HG02973 (cell line): ENCODE data around the gene SLC39A5.

ENCODE experiments used
- ATAC-seq: cut with Tn5 transposase; IDR thresholded peaks from one replicate; pipeline ENCODE4 v1.9.1; 2021; ENCODE audit warnings: moderate library complexity; ENCODE audit not compliant: unreplicated experiment

Gene SLC39A5

GRCh38 chr12:56212361-56212760 lies 17.5 kb upstream of the SLC39A5 start:
- no peak for ATAC-seq

DNA sequence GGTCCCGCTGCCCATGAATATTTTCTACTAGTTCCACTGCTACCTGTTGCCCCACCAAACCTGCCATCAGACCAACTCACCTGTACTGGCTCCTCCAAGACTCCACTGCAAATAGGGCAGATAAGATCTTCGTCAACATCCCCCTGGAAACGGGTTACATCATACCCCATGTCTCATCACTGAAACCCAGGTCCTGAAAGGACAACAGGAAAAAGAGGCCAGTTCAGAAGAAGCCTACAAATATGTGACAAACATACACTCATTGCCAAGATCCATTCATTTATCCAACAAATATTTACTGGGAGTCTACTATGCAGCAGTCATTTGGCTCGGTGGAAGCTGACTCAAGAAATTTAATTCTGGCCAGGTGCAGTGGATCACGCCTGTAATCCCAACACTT lies 16.0 kb upstream of the SLC39A5 start:
- ATAC-seq, result no peak

DNA sequence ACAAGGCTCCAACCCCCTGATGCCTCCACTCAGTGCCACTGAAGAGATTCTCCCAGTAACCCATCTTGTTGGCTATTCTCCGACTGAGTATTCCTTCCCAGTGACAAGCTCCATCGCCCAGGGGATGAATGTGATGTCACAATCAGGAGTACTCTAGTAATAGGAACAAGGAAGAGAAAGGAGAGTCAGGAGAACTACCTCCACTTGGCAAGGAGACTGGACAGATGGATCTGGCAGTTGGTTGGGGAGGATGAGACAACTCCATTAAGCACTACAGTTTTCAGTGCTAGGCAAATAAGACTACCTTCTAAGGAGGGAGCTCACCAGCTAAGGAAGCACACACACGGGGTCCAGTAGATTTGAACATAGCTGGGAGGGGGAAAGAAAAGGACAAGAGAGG lies 13.4 kb upstream of the SLC39A5 start:
- no peak for ATAC-seq

GRCh38 chr12:56219840-56220239 lies 10.0 kb upstream of the SLC39A5 start:
- no peak for ATAC-seq

GRCh38 chr12:56220611-56221231 lies 9.1 kb upstream of the SLC39A5 start:
- ATAC-seq, result no peak

DNA sequence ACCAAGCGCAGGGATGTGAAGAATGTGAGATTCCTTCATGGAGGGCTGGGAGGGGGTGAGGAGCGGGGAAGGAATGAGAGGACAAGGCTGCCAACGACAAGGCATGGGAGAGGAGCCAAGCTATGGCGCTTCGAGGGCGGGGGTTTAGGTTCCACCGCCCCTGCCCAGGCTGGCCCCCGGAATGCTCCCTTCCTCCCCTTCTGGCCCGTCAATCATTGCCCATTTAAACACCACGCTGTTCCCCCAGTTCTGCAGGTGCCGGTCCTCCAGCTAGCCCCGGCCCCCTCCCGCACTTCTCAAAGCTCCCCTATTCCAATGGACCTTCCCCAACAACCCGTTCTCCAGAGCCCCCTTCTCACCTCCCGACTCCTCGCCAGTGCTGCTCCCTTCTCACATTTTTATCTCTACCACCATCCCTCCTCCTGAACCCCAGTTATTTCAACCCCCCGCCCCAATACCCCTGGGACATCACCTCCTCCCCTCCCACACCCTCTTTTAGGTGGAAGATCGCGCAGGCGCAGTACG lies 8.6 kb upstream of the SLC39A5 start:
- ATAC-seq, result peak; percentile 9

- ATAC-seq, result peak; percentile 73
Observed at GRCh38 chr12:56221757-56222530, 7.9 kb upstream of the SLC39A5 start, which contains the start of gene RNF41. Gene RNF41 (minus strand): TSS chr12:56221922. CDS start chr12:56214047, 7,875 bp downstream.

DNA sequence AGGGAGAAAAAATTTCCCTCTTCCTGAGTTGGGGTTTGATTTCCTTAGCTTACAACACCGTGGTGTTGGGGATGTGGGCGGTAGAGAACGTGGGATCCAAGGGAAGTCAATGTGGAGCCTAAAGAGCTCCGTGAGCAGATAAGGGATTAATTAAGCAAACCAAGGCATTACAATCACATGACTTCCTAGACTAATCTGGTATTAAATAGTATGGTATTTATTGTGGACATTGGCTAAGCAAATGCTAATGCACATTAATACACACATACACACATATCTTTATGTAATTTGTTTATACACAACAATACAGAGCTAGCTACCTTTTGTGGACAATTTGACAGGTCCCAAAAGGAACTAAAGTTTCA lies 7.3 kb upstream of the SLC39A5 start:
- ATAC-seq, result no peak

DNA sequence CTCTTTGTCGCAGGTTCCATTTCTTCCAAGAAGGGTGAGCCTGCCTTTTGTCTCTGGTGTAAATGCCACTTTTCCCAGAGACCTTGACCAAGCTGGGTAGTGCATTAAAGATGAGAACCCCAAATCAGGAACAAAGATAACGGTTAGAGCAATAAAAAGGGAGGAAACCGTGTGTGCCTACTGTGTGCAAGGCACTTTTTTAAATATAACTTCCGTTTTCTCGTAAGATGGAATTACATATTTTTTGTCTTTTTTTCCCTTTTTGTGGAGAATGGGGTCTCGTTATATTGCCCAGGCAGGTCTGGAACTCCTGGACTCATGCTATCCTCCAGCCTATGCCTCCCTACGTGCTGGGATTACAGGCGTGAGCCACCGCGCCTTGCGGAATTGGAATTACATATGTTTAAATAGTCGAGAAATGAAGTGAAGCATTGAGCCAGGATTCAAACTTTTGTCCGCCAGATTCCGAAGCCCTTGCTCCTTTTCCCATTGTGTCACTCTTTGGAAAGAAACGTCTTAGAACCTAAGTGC lies 6.2 kb upstream of the SLC39A5 start:
- ATAC-seq, result no peak

GRCh38 chr12:56224102-56224701 lies 5.6 kb upstream of the SLC39A5 start, which contains the start of gene NABP2:
Gene NABP2 (plus strand): TSS chr12:56224342. CDS start chr12:56224857, 515 bp downstream.
- peak; percentile 76 for ATAC-seq

DNA sequence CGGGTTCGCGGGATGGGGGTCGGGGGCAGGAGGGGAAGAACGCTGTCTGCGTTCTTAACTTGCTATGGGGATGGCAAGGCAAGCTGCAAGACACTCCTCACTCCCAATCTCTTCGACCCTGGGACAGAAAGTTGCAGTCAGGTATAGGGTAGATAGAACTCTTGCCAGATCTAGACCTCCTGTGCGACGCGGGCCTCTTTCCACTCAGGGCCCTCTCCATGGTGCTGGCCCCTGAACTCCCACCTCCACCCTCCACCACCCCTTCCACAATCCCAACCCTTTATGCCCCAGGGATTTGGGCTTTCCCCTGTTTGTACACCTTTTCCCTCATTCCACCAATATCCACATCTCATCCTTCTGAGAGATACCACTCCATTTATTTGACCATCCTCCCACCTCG lies 4.9 kb upstream of the SLC39A5 start:
- no peak for ATAC-seq

GRCh38 chr12:56229082-56229481 lies 769 bp upstream of the SLC39A5 start:
- no peak for ATAC-seq

- ATAC-seq, result no peak
Observed at GRCh38 chr12:56230432-56231183, 757 bp downstream of the SLC39A5 start.

GRCh38 chr12:56231184-56231582 lies 1.3 kb downstream of the SLC39A5 start:
- ATAC-seq, result no peak

DNA sequence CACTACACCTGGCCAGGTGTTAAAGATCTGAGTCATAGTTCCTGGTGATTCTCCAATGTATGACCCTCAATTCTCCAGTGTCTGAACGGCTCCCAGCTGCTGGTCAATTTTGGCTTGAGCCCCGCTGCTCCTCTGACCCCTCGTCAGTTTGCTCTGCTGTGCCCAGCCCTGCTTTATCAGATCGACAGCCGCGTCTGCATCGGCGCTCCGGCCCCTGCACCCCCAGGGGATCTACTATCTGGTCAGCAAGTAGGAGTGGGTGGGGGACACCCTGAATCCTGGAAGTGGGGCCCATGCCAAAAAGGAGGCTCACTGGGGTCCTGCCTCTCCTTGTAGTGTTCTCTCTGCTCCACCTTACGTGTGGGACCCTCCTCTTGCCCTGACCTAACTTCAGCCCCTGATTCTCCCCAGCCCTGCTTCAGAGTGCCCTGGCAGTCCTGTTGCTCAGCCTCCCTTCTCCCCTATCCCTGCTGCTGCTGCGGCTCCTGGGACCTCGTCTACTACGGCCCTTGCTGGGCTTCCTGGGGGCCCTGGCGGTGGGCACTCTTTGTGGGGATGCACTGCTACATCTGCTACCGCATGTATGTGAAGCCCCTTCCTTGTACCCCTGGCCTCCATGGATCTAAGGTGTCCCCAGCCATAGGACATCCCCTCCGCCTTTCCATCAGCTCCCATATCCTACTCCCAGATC lies 5.0 kb downstream of the SLC39A5 start:
- ATAC-seq, result no peak

GRCh38 chr12:56236091-56236490 lies 6.2 kb downstream of the SLC39A5 start:
- ATAC-seq, result no peak

DNA sequence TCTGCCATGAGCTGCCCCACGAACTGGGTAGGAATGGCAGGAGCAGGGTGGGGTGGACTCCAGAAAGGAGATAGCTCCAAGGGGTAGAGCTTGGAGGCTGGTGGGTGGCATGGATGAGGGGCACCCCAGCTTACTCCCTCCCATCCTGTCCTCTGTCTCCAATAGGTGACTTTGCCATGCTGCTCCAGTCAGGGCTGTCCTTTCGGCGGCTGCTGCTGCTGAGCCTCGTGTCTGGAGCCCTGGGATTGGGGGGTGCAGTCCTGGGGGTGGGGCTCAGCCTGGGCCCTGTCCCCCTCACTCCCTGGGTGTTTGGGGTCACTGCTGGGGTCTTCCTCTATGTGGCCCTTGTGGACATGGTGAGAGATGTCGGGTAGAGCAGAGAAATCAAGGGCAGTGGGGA lies 7.1 kb downstream of the SLC39A5 start:
- no peak for ATAC-seq

GRCh38 chr12:56237552-56237951 lies 7.7 kb downstream of the SLC39A5 start:
- ATAC-seq, result no peak

GRCh38 chr12:56241424-56242303 lies 11.8 kb downstream of the SLC39A5 start:
- ATAC-seq, result no peak
